ENCODE measurements around the gene ALAD. TPM values are rescaled to one million over a fixed set of nuclear protein-coding genes. Genes with fewer than 3 reads are reported as not detected.

Gene ALAD
- total RNA-seq, 1 donor from 2014 or later, result 75.6 TPM

- Histone ChIP-seq H3K27ac (replicated peaks) (no peak overlapping the region), H3K27me3 (ENCODE audit: low read depth) (no peaks in the 10 kb centered on the region), H3K4me1 (no peaks in the 10 kb centered on the region), H3K9me3 (replicated peaks) (no peaks in the 10 kb centered on the region), H3K36me3 (no peaks in the 10 kb centered on the region), H3K4me3 (no peak overlapping the region)
- no peak for DNase-seq
- intact Hi-C loops (cut with micrococcal nuclease), result no loop called here
- TF ChIP-seq, protein P1, sequence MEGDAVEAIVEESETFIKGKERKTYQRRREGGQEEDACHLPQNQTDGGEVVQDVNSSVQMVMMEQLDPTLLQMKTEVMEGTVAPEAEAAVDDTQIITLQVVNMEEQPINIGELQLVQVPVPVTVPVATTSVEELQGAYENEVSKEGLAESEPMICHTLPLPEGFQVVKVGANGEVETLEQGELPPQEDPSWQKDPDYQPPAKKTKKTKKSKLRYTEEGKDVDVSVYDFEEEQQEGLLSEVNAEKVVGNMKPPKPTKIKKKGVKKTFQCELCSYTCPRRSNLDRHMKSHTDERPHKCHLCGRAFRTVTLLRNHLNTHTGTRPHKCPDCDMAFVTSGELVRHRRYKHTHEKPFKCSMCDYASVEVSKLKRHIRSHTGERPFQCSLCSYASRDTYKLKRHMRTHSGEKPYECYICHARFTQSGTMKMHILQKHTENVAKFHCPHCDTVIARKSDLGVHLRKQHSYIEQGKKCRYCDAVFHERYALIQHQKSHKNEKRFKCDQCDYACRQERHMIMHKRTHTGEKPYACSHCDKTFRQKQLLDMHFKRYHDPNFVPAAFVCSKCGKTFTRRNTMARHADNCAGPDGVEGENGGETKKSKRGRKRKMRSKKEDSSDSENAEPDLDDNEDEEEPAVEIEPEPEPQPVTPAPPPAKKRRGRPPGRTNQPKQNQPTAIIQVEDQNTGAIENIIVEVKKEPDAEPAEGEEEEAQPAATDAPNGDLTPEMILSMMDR (IDR thresholded peaks at IDR 0.05; ENCODE audit: borderline replicate concordance), result no peak
Measured at GRCh38 chr9:113436728-113437515, 35.8 kb upstream of the ALAD start.

GRCh38 chr9:113431191-113431590, 30.1 kb upstream of the ALAD start:
- no peaks in the 10 kb centered on the region for H3K27me3 ChIP-seq (ENCODE audit: low read depth)
- no peak for DNase-seq
- H3K4me3 ChIP-seq, result no peak overlapping the region
- H3K9me3 ChIP-seq (replicated peaks), result no peaks in the 10 kb centered on the region
- TF ChIP-seq, protein P1 (IDR thresholded peaks at IDR 0.05; ENCODE audit: borderline replicate concordance), result no peak
- no peak overlapping the region for H3K27ac ChIP-seq (replicated peaks)
- H3K4me1 ChIP-seq, result no peaks in the 10 kb centered on the region
- intact Hi-C loops (cut with micrococcal nuclease), result no loop called here
- no peaks in the 10 kb centered on the region for H3K36me3 ChIP-seq

- intact Hi-C loops (cut with micrococcal nuclease), result no loop called here
- H3K9me3 ChIP-seq (replicated peaks), result no peaks in the 10 kb centered on the region
- H3K4me3 ChIP-seq, result no peak overlapping the region
- DNase-seq, result no peak
- H3K27me3 ChIP-seq (ENCODE audit: low read depth), result peaks cover 6% of the 10 kb centered on the region
- no peaks in the 10 kb centered on the region for H3K36me3 ChIP-seq
- H3K4me1 ChIP-seq, result no peaks in the 10 kb centered on the region
- TF ChIP-seq, protein P1 (IDR thresholded peaks at IDR 0.05; ENCODE audit: borderline replicate concordance), result no peak
- H3K27ac ChIP-seq (replicated peaks), result no peak overlapping the region
Measured at GRCh38 chr9:113428062-113428615, 27.1 kb upstream of the ALAD start.

DNA sequence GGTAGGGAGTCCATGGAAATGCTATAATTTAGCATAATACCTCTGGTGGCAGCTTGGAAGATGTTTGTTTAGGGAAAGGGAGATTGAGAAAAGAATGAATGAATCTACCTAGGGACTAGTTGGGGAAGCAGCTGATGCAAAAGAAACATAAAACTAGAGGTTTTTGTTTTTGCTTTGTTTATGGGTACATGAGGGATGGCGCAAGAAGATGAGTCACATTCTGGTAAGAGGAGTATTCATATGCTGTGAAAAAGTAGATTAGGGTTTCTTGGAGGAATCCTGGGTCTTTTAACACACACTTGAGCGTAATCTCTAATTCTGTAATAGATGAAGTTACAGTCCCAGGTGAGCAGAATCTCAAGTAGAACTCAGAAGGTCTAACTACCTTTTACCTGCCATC, 26.5 kb upstream of the ALAD start:
- intact Hi-C loops (cut with micrococcal nuclease), result no loop called here
- no peak overlapping the region for H3K4me3 ChIP-seq
- DNase-seq, result no peak
- H3K9me3 ChIP-seq (replicated peaks), result no peaks in the 10 kb centered on the region
- no peak overlapping the region for H3K27ac ChIP-seq (replicated peaks)
- TF ChIP-seq, protein P1 (IDR thresholded peaks at IDR 0.05; ENCODE audit: borderline replicate concordance), result no peak
- H3K27me3 ChIP-seq (ENCODE audit: low read depth), result peaks cover 6% of the 10 kb centered on the region
- no peaks in the 10 kb centered on the region for H3K36me3 ChIP-seq
- no peaks in the 10 kb centered on the region for H3K4me1 ChIP-seq

DNA sequence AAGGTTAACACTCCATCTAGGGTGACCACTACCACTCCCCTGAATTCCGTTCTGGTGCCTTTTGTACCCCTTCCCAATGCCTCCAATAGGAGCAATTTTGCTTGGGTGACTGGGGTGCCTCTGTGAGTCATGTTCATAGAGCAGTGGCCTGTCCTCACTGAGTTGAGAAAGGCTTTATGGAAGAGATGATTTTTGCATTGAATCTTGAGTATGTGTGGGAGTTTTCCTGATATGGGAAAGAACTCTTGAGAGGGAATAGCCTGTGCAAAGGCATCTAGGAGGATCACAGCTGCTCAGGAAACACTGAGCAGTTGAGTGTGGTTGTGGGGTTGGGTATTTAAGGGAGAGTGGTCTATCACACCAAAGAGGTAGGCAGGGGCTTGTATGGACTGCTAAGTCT, 25.6 kb upstream of the ALAD start:
- TF ChIP-seq, protein P1 (IDR thresholded peaks at IDR 0.05; ENCODE audit: borderline replicate concordance), result no peak
- Histone ChIP-seq H3K27me3 (ENCODE audit: low read depth) (peaks cover 6% of the 10 kb centered on the region), H3K36me3 (no peaks in the 10 kb centered on the region), H3K27ac (replicated peaks) (no peak overlapping the region), H3K4me3 (no peak overlapping the region), H3K9me3 (replicated peaks) (no peaks in the 10 kb centered on the region), H3K4me1 (no peaks in the 10 kb centered on the region)
- intact Hi-C loops (cut with micrococcal nuclease), result no loop called here
- DNase-seq, result no peak

All from left ventricle myocardium inferior (tissue), 1 donor.